Purkinje cell (primary cell): Measurements from ENCODE around the gene PLCG2. TPM values are rescaled to one million over a fixed set of nuclear protein-coding genes. Genes with fewer than 3 reads are reported as not detected.

Source experiments
- polyA plus RNA-seq: library from polyadenylated mRNA; unstranded; fragments of >200 nt; fragmentation: Nextera tagmentation; gene quantifications from 2 replicates; pipeline ENCODE4 v1.2.1, GENCODE V29; 2014

The PLCG2 gene
- 0.56 and 2.9 TPM in 2 replicates for polyA plus RNA-seq

GRCh38 chr16:81778861-81779535 is at the start of gene PLCG2:
TSS of gene PLCG2 (plus strand) at chr16:81779291. CDS start at chr16:81785990, 6,699 bp downstream.

GRCh38 chr16:82011199-82011641 is 232.1 kb downstream of the PLCG2 start, which contains the start of gene SDR42E1:
TSS of gene SDR42E1 (minus strand) at chr16:82011470. CDS start at chr16:82000858, 10,612 bp downstream.

Other genes starting within 250 kb of the PLCG2 start
- gene SDR42E1, start 232.2 kb downstream of the PLCG2 start, polyA plus RNA-seq = not detected in 2 replicates